SK-N-MC (cell line): ENCODE data around the gene LGMN.

Experiments used
- EZH2 ChIP-seq: fragments of 200-600 bp; sonication (generic); IDR thresholded peaks from one replicate; pipeline ENCODE4 v1.6.1; 2017; ENCODE audit warnings: antibody characterized with exemption
- FOXP2 ChIP-seq: optimal IDR thresholded peaks from 2 replicates; pipeline ENCODE3; 2011; ENCODE audit warnings: mild to moderate bottlenecking, moderate library complexity; ENCODE audit not compliant: insufficient read depth; ENCODE audit errors: extremely low read length, control extremely low read depth

GRCh38 chr14:92670643-92671366 is 77.6 kb downstream of the LGMN start:
- TF ChIP-seq EZH2, result no peak
- TF ChIP-seq FOXP2, result no peak
